ENCODE measurements around the gene PAX5. TPM values are rescaled to one million over a fixed set of nuclear protein-coding genes. Genes with fewer than 3 reads are reported as not detected.

PAX5 gene
- total and polyA plus RNA-seq, 2 of the 13 experiments (the other 11 are each of a cell fraction or from before 2014, with no cell fraction given): not detected

DNA sequence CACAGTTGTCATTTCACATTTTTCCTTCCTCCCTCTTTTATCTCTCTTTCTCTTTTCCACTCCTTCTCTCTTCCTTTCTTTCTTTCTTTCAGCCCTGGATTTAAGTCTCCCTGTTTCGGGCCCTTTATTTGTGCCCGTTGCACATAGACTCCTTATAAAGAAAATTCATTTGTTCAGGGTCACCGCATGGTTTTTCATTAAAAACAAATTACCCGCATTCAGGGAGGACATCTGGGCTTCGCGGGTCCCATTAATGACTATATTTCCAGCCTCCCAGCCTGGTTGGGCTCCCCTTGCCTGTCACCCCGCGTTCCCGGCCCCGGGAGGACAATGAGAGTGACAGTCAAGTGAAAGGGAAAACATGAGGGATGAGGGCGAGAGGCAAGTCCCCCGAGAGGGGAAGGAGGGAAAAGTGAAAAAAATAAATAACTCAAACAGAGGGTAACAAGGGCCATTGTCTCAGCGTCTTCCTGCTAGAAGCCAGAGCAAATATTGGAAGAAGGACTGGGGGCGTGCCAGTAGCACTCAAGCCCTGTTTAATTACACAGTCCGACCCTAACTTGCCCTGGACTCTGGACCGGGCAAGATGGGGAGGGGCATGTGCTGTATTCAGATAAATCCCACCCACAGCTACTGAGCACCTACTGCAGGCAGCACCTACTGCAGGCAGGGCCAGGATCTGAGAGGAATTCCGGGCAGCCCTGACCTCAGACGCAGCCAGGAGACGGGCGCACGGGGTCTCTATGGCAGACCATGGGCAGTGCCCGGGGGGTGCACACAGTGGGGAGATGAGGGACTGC is 166.2 kb downstream of the PAX5 start (continued):
- TF ChIP-seq BCL3 (CRISPR knock-in tag; IDR thresholded peaks at IDR 0.05): 0 out of 2 replicates have a peak, but pooled peaks have one; percentile 20
- 0 out of 2 replicates have a peak, but pooled peaks have one; percentile 2 for TF ChIP-seq TAF1 (CRISPR knock-in tag; IDR thresholded peaks at IDR 0.05)
- no peak for TF ChIP-seq HNRNPK (IDR thresholded peaks at IDR 0.05; ENCODE audit: low read depth, low read length, poor library complexity, severe bottlenecking)
- TF ChIP-seq ZC3H4 (CRISPR knock-in tag; IDR thresholded peaks at IDR 0.05; ENCODE audit: borderline replicate concordance): no peak
- 0 out of 2 replicates have a peak, but pooled peaks have one; percentile 24 for TF ChIP-seq KLF11 (CRISPR knock-in tag; IDR thresholded peaks at IDR 0.05)
- TF ChIP-seq, protein P1, sequence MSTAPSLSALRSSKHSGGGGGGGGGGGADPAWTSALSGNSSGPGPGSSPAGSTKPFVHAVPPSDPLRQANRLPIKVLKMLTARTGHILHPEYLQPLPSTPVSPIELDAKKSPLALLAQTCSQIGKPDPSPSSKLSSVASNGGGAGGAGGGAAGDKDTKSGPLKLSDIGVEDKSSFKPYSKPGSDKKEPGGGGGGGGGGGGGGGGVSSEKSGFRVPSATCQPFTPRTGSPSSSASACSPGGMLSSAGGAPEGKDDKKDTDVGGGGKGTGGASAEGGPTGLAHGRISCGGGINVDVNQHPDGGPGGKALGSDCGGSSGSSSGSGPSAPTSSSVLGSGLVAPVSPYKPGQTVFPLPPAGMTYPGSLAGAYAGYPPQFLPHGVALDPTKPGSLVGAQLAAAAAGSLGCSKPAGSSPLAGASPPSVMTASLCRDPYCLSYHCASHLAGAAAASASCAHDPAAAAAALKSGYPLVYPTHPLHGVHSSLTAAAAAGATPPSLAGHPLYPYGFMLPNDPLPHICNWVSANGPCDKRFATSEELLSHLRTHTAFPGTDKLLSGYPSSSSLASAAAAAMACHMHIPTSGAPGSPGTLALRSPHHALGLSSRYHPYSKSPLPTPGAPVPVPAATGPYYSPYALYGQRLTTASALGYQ (CRISPR knock-in tag; IDR thresholded peaks at IDR 0.05): peak; percentile 97
- no peak for TF ChIP-seq ZFY (CRISPR knock-in tag; IDR thresholded peaks at IDR 0.05)
- TF ChIP-seq CCDC6 (CRISPR knock-in tag; IDR thresholded peaks at IDR 0.05): 0 out of 2 replicates have a peak, but pooled peaks have one; percentile 31
- TF ChIP-seq ZNF891 (CRISPR knock-in tag; IDR thresholded peaks at IDR 0.05): peak; percentile 43; the same call in 1 of the 2 replicates
- peak; percentile 96 for TF ChIP-seq ZNF362 (CRISPR knock-in tag; IDR thresholded peaks at IDR 0.05; ENCODE audit: borderline replicate concordance)
- no peak for TF ChIP-seq LRRFIP1 (CRISPR knock-in tag; conservative IDR thresholded peaks at IDR 0.05)
- TF ChIP-seq, protein P2, sequence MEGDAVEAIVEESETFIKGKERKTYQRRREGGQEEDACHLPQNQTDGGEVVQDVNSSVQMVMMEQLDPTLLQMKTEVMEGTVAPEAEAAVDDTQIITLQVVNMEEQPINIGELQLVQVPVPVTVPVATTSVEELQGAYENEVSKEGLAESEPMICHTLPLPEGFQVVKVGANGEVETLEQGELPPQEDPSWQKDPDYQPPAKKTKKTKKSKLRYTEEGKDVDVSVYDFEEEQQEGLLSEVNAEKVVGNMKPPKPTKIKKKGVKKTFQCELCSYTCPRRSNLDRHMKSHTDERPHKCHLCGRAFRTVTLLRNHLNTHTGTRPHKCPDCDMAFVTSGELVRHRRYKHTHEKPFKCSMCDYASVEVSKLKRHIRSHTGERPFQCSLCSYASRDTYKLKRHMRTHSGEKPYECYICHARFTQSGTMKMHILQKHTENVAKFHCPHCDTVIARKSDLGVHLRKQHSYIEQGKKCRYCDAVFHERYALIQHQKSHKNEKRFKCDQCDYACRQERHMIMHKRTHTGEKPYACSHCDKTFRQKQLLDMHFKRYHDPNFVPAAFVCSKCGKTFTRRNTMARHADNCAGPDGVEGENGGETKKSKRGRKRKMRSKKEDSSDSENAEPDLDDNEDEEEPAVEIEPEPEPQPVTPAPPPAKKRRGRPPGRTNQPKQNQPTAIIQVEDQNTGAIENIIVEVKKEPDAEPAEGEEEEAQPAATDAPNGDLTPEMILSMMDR (CRISPR knock-in tag; IDR thresholded peaks at IDR 0.05): peak; percentile 53
- TF ChIP-seq ZNF557 (CRISPR knock-in tag; IDR thresholded peaks at IDR 0.05): 0 out of 2 replicates have a peak, but pooled peaks have one; percentile 52
- TF ChIP-seq, protein P3, sequence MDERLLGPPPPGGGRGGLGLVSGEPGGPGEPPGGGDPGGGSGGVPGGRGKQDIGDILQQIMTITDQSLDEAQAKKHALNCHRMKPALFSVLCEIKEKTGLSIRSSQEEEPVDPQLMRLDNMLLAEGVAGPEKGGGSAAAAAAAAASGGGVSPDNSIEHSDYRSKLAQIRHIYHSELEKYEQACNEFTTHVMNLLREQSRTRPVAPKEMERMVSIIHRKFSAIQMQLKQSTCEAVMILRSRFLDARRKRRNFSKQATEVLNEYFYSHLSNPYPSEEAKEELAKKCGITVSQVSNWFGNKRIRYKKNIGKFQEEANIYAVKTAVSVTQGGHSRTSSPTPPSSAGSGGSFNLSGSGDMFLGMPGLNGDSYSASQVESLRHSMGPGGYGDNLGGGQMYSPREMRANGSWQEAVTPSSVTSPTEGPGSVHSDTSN (CRISPR knock-in tag; IDR thresholded peaks at IDR 0.05): peak; percentile 55; the same call in 1 of the 2 replicates
- TF ChIP-seq, protein P4, sequence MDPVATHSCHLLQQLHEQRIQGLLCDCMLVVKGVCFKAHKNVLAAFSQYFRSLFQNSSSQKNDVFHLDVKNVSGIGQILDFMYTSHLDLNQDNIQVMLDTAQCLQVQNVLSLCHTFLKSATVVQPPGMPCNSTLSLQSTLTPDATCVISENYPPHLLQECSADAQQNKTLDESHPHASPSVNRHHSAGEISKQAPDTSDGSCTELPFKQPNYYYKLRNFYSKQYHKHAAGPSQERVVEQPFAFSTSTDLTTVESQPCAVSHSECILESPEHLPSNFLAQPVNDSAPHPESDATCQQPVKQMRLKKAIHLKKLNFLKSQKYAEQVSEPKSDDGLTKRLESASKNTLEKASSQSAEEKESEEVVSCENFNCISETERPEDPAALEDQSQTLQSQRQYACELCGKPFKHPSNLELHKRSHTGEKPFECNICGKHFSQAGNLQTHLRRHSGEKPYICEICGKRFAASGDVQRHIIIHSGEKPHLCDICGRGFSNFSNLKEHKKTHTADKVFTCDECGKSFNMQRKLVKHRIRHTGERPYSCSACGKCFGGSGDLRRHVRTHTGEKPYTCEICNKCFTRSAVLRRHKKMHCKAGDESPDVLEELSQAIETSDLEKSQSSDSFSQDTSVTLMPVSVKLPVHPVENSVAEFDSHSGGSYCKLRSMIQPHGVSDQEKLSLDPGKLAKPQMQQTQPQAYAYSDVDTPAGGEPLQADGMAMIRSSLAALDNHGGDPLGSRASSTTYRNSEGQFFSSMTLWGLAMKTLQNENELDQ (CRISPR knock-in tag; IDR thresholded peaks at IDR 0.05; ENCODE audit: borderline replicate concordance): no peak

Data from HepG2 (cell line).